A549 (cell line): ENCODE data around the gene CLDN5. TPM values are rescaled to one million over a fixed set of nuclear protein-coding genes. Genes with fewer than 3 reads are reported as not detected.

Experiments
- ATAC-seq, 2 experiments: fragments of 200-7000 bp in 1 of 2; fragments of >200 bp in 1 of 2; cut with Nextera tagmentation in 1 of 2; cut with Tn5 transposase in 1 of 2; 3 replicates each; pipeline versions ENCODE4 v1.8.0 to v1.9.1; 2018 to 2020; ENCODE audit warnings: mild to moderate bottlenecking in 1 of 2, moderate library complexity in 1 of 2
- CTCF ChIA-PET: fragments of 300-600 bp; sonication (Branson Sonifier 250); formaldehyde crosslinking; extraction: SDS; loops from one replicate; lab custom pipeline; 2021; ENCODE audit warnings: antibody characterized with exemption, inconsistent platforms; lab: Yijun Ruan, JAX
- POLR2A ChIA-PET: fragments of 350-600 bp; formaldehyde crosslinking; extraction: SDS; loops from one replicate; lab custom pipeline; 2021; ENCODE audit warnings: antibody characterized with exemption, inconsistent platforms; lab: Yijun Ruan, JAX
- DNase-seq, 2 experiments: peaks; one replicate each; pipeline versions ENCODE4 v3.0.0 to v3.0.0-alpha.2; 2011 to 2016; ENCODE audit warnings: low read depth in 1 of 2, low spot score in 1 of 2
- FAIRE-seq: peaks from 2 replicates; lab custom pipeline; 2011; peaks lifted over from hg19 to GRCh38; lab: Jason Lieb, UNC
- H3K27ac ChIP-seq, 2 experiments: fragments of >200 bp; sonication (Bioruptor Twin); formaldehyde crosslinking; 3 replicates each; pipeline ENCODE4 v1.5.1; 2016 to 2017
- H3K4me1 ChIP-seq: fragments of >200 bp; sonication (Bioruptor Twin); formaldehyde crosslinking; 3 replicates; pipeline ENCODE4 v1.6.1; 2016
- H3K4me2 ChIP-seq: fragments of >200 bp; sonication (Bioruptor Twin); formaldehyde crosslinking; 3 replicates; pipeline ENCODE4 v1.6.1; 2016
- H3K4me3 ChIP-seq: fragments of >200 bp; sonication (Bioruptor Twin); formaldehyde crosslinking; 3 replicates; pipeline ENCODE4 v1.5.1; 2016
- H3K9me3 ChIP-seq: fragments of >200 bp; sonication (Bioruptor Twin); formaldehyde crosslinking; 3 replicates; pipeline ENCODE4 v1.6.1; 2016
- CBX2 ChIP-seq: fragments of 200-600 bp; sonication (generic); IDR thresholded peaks from 2 replicates; pipeline ENCODE4 v1.6.1; 2016; ENCODE audit warnings: low read depth, mild to moderate bottlenecking, borderline replicate concordance
- CTCF ChIP-seq: fragments of >200 bp; sonication (Bioruptor Twin); formaldehyde crosslinking; IDR thresholded peaks from 3 replicates; pipeline ENCODE4 v1.5.1; 2016
- E2F6 ChIP-seq: IDR thresholded peaks from 2 replicates; pipeline ENCODE4 v1.6.1; 2012; ENCODE audit warnings: low read depth, borderline replicate concordance
- FOSB ChIP-seq: fragments of 250-450 bp; sonication (Bioruptor Pico); IDR thresholded peaks from 2 replicates; pipeline ENCODE4 v1.5.0; 2020; ENCODE audit warnings: mild to moderate bottlenecking, moderate library complexity
- GATA3 ChIP-seq: IDR thresholded peaks from 2 replicates; pipeline ENCODE4 v1.6.1; 2012; ENCODE audit warnings: borderline replicate concordance
- HES2 ChIP-seq: fragments of >200 bp; sonication (Bioruptor Twin); formaldehyde crosslinking; IDR thresholded peaks from 2 replicates; pipeline ENCODE4 v1.6.1; 2016
- MYC ChIP-seq: IDR thresholded peaks from 2 replicates; pipeline ENCODE4 v1.6.1; 2012; ENCODE audit warnings: mild to moderate bottlenecking, inconsistent platforms, low read length, improper control_type of control experiment, borderline replicate concordance
- NFE2L2 ChIP-seq: fragments of 150-350 bp; conservative IDR thresholded peaks from 2 replicates; pipeline ENCODE4 v1.6.1; 2014; ENCODE audit warnings: low read length
- POLR2A ChIP-seq: IDR thresholded peaks from 2 replicates; pipeline ENCODE4 v1.6.1; 2012; ENCODE audit warnings: mild to moderate bottlenecking, low read length
- POLR2AphosphoS2 ChIP-seq: conservative IDR thresholded peaks from 2 replicates; pipeline ENCODE4 v1.6.1; 2012; ENCODE audit warnings: low read length, improper control_type of control experiment, inconsistent platforms
- RAD21 ChIP-seq, 2 experiments: fragments of >200 bp in 1 of 2; sonication (Bioruptor Twin) in 1 of 2; formaldehyde crosslinking in 1 of 2; IDR thresholded peaks in 1 of 2; conservative IDR thresholded peaks in 1 of 2; 2 replicates in 1 of 2; 3 replicates in 1 of 2; pipeline ENCODE4 v1.6.1; 2012 to 2018; ENCODE audit warnings: inconsistent platforms in 1 of 2
- RARB ChIP-seq: fragments of 250-450 bp; sonication (Bioruptor Pico); IDR thresholded peaks from 2 replicates; pipeline ENCODE4 v1.8.0; 2021; ENCODE audit warnings: mild to moderate bottlenecking, moderate library complexity
- RCOR1 ChIP-seq: fragments of 150-350 bp; IDR thresholded peaks from 2 replicates; pipeline ENCODE4 v1.6.1; 2014; ENCODE audit warnings: antibody characterized with exemption, low read length, low read depth
- RNF2 ChIP-seq: fragments of 200-600 bp; sonication (generic); IDR thresholded peaks from 2 replicates; pipeline ENCODE4 v1.6.1; 2016; ENCODE audit warnings: low read depth, mild to moderate bottlenecking, antibody characterized with exemption, moderate library complexity, borderline replicate concordance
- SREBF2 ChIP-seq: fragments of 450-650 bp; IDR thresholded peaks from 2 replicates; pipeline ENCODE4 v1.6.1; 2014; ENCODE audit warnings: mild to moderate bottlenecking, moderate library complexity
- USF2 ChIP-seq: fragments of 450-650 bp; IDR thresholded peaks from 2 replicates; pipeline ENCODE4 v1.6.1; 2014; ENCODE audit warnings: antibody characterized with exemption
- ZC3H11A ChIP-seq: fragments of 450-650 bp; IDR thresholded peaks from 2 replicates; pipeline ENCODE4 v1.6.1; 2014; ENCODE audit warnings: antibody characterized with exemption, mild to moderate bottlenecking
- WGBS: methylation state at CpG from one replicate; pipeline ENCODE4 v1.1.6; 2017; ENCODE audit errors: missing lambda C conversion rate; 5-methylcytosine and 5-hydroxymethylcytosine counted together
- polyA plus RNA-seq, 4 experiments: library from polyadenylated mRNA; depleted of rRNA in 3 of 4; stranded (reverse); fragments of >200 nt; fragmentation: RNase III in 1 of 4; extraction: RNeasy Plus Mini Kit Qiagen cat#74134 plus additional on column Dnase treatment in 1 of 4; gene quantifications; 2 replicates in 3 of 4; 3 replicates in 1 of 4; pipeline ENCODE4 v1.2.3, GENCODE V29; 2011 to 2017

The CLDN5 gene
- polyA plus RNA-seq, 2 of the 4 experiments (the other 2 are of a cell fraction), result not detected

GRCh38 chr22:19567157-19568009 lies 43.2 kb upstream of the CLDN5 start:
- no peaks in the 10 kb centered on the region for H3K9me3 ChIP-seq
- FAIRE-seq, result no peak
- H3K4me2 ChIP-seq, result no peak overlapping the region
- CTCF ChIA-PET, result no interaction called here
- H3K4me3 ChIP-seq, result no peak overlapping the region
- 87% methylated on average over 24 of the region's 24 CpGs for WGBS
- peaks cover 8% of the 10 kb centered on the region; the same call in 2 of the 3 replicates for H3K4me1 ChIP-seq
- DNase-seq, result no peak
- TF ChIP-seq POLR2AphosphoS2, result no peak
- TF ChIP-seq RAD21 (conservative IDR thresholded peaks at IDR 0.05 in 1 of 2, IDR thresholded peaks at IDR 0.05 in 1 of 2), result no peak
- TF ChIP-seq CTCF, result no peak
- no peak overlapping the region for H3K27ac ChIP-seq
- POLR2A ChIA-PET, result no interaction called here
- ATAC-seq, result no peak

GRCh38 chr22:19566279-19567156 lies 42.3 kb upstream of the CLDN5 start:
- Histone ChIP-seq H3K9me3 (no peaks in the 10 kb centered on the region), H3K4me1 (peaks cover 8% of the 10 kb centered on the region; the same call in 2 of the 3 replicates), H3K4me2 (no peak overlapping the region), H3K27ac (no peak overlapping the region), H3K4me3 (no peak overlapping the region)
- ChIA-PET CTCF (no interaction called here), POLR2A (no interaction called here)
- 84% methylated on average over 30 of the region's 52 CpGs for WGBS
- DNase-seq, result no peak
- TF ChIP-seq CBX2, result no peak
- no peak for TF ChIP-seq NFE2L2
- TF ChIP-seq RCOR1, result no peak
- TF ChIP-seq POLR2A, result no peak
- TF ChIP-seq MYC, result no peak
- TF ChIP-seq ZC3H11A, result no peak
- no peak for TF ChIP-seq SREBF2
- no peak for TF ChIP-seq FOSB (CRISPR knock-in tag)
- no peak for TF ChIP-seq HES2
- TF ChIP-seq E2F6, result no peak
- TF ChIP-seq RARB (CRISPR knock-in tag), result no peak
- no peak for TF ChIP-seq USF2
- TF ChIP-seq POLR2AphosphoS2, result no peak
- no peak for TF ChIP-seq RNF2
- no peak for TF ChIP-seq GATA3
- ATAC-seq, result no peak
- no peak for FAIRE-seq
